Neural progenitor cell (in vitro differentiated cells): Measurements from ENCODE around the gene PSMA7.

Experiments
- CTCF ChIP-seq: fragments of 200-600 bp; sonication (generic); IDR thresholded peaks from 2 replicates; pipeline ENCODE4 v1.5.1; 2017; ENCODE audit warnings: antibody characterized with exemption, mild to moderate bottlenecking
- EZH2 ChIP-seq: fragments of 200-600 bp; sonication (generic); IDR thresholded peaks from 2 replicates; pipeline ENCODE4 v1.6.1; 2017; ENCODE audit warnings: antibody characterized with exemption, mild to moderate bottlenecking, moderate library complexity

DNA sequence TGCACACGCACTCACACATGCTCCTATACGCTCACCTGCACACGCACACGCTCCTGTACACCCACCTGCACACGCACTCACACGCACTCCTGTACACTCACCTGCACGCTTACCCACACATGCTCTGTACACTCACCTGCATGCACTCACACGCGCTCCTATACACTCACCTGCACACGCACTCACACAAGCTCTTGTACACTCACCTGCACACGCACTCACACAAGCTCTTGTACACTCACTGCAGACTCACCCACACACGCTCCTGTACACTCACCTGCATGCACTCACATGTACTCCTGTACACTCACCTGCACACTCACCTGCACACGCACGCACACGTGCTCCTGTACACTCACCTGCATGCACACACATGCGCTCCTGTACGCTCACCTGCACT, 55.6 kb downstream of the PSMA7 start:
- TF ChIP-seq CTCF (no peak), EZH2 (no peak)
